Mesothelial cell of epicardium (in vitro differentiated cells): ENCODE measurements around the gene WLS. TPM values are rescaled to one million over a fixed set of nuclear protein-coding genes. Genes with fewer than 3 reads are reported as not detected.
A peak's percentile ranks its signal among the peaks of the same experiment; 100 is the strongest.

ENCODE experiments used
- DNase-seq, 2 experiments: peaks; one replicate each; pipeline ENCODE4 v3.0.0; 2021; ENCODE audit warnings: low spot score in 2 of 2; ENCODE audit not compliant: unreplicated experiment in 2 of 2
- H3K27ac Mint-ChIP-seq: 2 replicates; pipeline ENCODE4 v1.8.0; 2021; ENCODE audit warnings: mixed read lengths
- H3K27me3 Mint-ChIP-seq: 2 replicates; pipeline ENCODE4 v1.8.0; 2021; ENCODE audit warnings: low read depth, mixed read lengths
- H3K36me3 Mint-ChIP-seq: 2 replicates; pipeline ENCODE4 v1.8.0; 2021; ENCODE audit warnings: mixed read lengths
- H3K4me1 Mint-ChIP-seq: 2 replicates; pipeline ENCODE4 v1.8.0; 2021; ENCODE audit warnings: mixed read lengths
- H3K4me3 Mint-ChIP-seq: 2 replicates; pipeline ENCODE4 v1.8.0; 2021; ENCODE audit warnings: mild to moderate bottlenecking, moderate library complexity, mixed read lengths
- H3K9me3 Mint-ChIP-seq: 2 replicates; pipeline ENCODE4 v1.8.0; 2021; ENCODE audit warnings: mixed read lengths
- total RNA-seq: library from RNA; stranded (reverse); gene quantifications from 3 replicates; pipeline ENCODE4 v1.2.1, GENCODE V29; 2021
- TF ChIP-seq, protein P1 (sequence below): fragments of 200-600 bp; sonication (generic); IDR thresholded peaks from one replicate; pipeline ENCODE4 v1.5.0; 2021; ENCODE audit warnings: antibody characterized with exemption; ENCODE audit not compliant: unreplicated experiment

The WLS gene
- total RNA-seq = 203 to 225 TPM (median 217 TPM) in 3 replicates

DNA sequence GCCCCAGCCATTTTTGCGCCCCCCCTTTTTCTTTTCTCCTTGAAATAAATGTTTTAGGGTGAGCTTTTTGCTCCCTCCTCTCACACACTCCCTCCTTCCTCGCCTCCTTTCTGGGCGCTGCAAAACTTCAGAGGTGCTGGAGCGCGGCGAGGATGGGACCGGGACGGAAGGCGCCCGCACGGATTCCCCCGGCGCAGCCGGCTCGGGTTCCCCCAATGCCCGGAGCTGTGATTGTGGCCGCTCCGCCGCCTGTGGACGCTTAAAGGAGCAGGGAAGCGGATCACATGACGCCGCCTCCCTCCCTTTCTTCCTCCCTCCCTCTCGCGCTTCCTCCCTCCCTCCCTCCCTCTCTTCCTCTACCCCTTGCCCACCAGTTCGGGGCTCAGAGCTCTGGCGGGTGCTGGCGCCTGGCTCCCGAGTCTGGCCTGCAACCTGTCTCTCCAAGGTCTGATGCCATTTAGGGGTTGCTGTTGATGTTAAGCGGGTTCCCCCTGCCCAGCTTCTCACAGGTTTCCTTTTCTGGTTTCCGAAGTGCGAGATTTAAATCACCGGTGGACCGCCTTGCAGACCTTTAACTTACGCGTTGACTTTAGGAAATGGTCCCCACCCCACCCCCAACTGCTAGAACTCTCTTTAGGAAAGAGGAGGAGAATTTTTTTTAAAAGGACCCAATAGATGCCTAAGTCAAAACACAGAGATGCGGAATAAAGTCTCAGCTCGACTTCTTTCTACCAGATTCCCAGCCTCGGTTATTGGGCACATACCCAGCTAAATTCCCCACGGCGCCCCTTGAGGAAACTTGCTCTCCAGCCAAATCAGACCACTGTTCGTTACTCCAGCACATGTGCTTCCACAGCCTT is at the start of gene WLS:
TSS of gene WLS (minus strand) at position 235 of the 860 bp plus-strand sequence. CDS start at position 11, 224 bp downstream.
- peak; percentile 72 to 84 for DNase-seq
- Mint-ChIP-seq H3K9me3 (no peaks in the 10 kb centered on the region), H3K27me3 (no peaks in the 10 kb centered on the region), H3K36me3 (no peaks in the 10 kb centered on the region), H3K4me1 (peaks cover 31% of the 10 kb centered on the region), H3K27ac (peak within 1 kb of the TSS; percentile 97), H3K4me3 (peak within 1 kb of the TSS; percentile 93)
- TF ChIP-seq, protein P1, sequence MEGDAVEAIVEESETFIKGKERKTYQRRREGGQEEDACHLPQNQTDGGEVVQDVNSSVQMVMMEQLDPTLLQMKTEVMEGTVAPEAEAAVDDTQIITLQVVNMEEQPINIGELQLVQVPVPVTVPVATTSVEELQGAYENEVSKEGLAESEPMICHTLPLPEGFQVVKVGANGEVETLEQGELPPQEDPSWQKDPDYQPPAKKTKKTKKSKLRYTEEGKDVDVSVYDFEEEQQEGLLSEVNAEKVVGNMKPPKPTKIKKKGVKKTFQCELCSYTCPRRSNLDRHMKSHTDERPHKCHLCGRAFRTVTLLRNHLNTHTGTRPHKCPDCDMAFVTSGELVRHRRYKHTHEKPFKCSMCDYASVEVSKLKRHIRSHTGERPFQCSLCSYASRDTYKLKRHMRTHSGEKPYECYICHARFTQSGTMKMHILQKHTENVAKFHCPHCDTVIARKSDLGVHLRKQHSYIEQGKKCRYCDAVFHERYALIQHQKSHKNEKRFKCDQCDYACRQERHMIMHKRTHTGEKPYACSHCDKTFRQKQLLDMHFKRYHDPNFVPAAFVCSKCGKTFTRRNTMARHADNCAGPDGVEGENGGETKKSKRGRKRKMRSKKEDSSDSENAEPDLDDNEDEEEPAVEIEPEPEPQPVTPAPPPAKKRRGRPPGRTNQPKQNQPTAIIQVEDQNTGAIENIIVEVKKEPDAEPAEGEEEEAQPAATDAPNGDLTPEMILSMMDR = no peak

DNA sequence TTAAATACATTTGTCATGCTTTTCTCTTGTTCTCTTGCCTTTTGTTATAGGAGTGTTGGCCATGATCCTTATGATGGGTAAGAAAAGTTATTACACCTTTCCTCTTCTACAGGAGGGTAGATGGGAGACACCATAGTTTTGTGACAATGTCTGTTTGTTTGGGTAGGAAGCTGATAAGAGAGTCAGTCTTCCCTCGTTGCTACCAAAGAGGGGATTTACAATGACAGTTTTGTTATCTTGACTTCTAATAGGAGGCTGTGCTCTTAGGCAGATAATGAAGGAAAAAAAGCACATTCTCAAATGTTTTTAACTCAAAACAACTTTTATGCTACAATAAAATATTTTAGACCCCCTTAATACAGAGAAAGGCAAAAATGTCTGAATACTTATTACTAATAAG is 48.0 kb upstream of the WLS start:
- Mint-ChIP-seq H3K36me3 (no peaks in the 10 kb centered on the region), H3K4me1 (peaks cover 2% of the 10 kb centered on the region), H3K4me3 (no peak overlapping the region), H3K27me3 (no peaks in the 10 kb centered on the region), H3K9me3 (peaks cover 8% of the 10 kb centered on the region), H3K27ac (no peak overlapping the region)
- no peak for DNase-seq
- TF ChIP-seq, protein P1 = no peak

DNA sequence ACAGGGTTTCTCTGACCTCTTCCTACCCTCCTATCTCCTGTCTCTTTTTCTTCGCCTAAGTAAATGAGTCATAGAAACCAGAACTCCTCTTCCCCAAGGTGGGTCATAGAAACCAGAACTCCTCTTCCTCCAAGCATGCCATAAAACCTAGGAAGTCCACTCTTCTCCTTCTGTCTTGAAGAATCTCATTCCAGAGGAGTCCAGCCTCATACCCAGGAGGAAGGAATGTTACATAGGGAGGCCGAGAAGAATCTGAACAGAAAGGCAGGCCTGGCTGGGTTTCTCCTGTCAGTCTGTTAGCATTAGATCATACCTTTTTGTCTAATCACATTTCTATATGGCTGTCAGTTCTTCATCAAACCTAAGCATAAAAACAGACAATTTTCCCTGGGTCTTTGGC is 47.5 kb upstream of the WLS start:
- Mint-ChIP-seq H3K27ac (no peak overlapping the region), H3K4me3 (no peak overlapping the region), H3K4me1 (peaks cover 2% of the 10 kb centered on the region), H3K27me3 (no peaks in the 10 kb centered on the region), H3K36me3 (no peaks in the 10 kb centered on the region), H3K9me3 (peaks cover 8% of the 10 kb centered on the region)
- DNase-seq = no peak
- TF ChIP-seq, protein P1 = no peak

DNA sequence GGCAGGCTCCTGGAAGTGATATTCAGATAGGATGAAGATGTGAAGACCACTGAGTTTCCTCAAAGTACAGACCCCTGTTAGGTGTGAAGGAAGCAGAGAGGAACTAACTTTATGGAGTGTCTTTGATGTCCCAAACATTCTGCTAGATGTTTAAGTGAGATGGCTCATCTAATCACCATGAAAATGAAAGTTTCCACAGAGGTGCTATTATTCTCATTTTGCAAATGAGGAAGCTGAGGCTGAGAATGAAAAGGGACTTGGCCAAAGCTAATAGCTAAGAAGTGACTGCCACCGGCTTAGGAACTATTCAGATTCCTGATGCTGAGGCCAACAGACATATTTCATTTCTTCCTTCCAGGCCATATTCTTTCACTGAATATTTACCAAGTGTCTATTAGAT is 45.9 kb upstream of the WLS start:
- Mint-ChIP-seq H3K27me3 (no peaks in the 10 kb centered on the region), H3K27ac (no peak overlapping the region), H3K4me1 (peaks cover 2% of the 10 kb centered on the region), H3K4me3 (no peak overlapping the region), H3K9me3 (peaks cover 8% of the 10 kb centered on the region), H3K36me3 (no peaks in the 10 kb centered on the region)
- DNase-seq = no peak
- TF ChIP-seq, protein P1 = no peak

DNA sequence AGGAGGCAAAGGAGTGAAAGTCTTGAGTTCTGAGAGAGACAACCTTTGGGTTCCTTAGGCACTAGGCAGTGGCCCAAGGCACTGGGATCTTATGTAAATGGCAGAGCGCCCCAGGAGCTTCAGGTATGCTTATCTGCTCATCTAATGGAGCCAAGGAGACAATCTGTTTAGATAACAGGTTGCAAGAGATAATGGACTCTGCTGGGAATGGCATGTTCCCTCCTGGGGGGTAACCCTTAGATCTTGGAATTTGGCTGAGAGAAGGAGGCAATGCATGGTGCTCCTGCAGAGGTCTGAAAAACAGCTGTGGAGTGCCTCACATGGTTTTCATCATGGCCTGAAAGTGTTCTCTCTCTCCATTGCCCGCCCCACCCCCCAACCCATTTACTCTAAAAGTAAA is 44.1 kb upstream of the WLS start:
- no peaks in the 10 kb centered on the region for H3K27me3 Mint-ChIP-seq
- H3K4me1 Mint-ChIP-seq = peaks cover 2% of the 10 kb centered on the region

More for the DNA sequence above, 44.1 kb upstream of the WLS start:
- H3K9me3 Mint-ChIP-seq = peaks cover 5% of the 10 kb centered on the region
- H3K4me3 Mint-ChIP-seq = no peak overlapping the region
- no peak overlapping the region for H3K27ac Mint-ChIP-seq
- DNase-seq = no peak
- TF ChIP-seq, protein P1 = no peak
- no peaks in the 10 kb centered on the region for H3K36me3 Mint-ChIP-seq
